Measurements from ENCODE around the gene TBX18.
A peak's percentile ranks its signal among the peaks of the same experiment; 100 is the strongest.

Gene TBX18

DNA sequence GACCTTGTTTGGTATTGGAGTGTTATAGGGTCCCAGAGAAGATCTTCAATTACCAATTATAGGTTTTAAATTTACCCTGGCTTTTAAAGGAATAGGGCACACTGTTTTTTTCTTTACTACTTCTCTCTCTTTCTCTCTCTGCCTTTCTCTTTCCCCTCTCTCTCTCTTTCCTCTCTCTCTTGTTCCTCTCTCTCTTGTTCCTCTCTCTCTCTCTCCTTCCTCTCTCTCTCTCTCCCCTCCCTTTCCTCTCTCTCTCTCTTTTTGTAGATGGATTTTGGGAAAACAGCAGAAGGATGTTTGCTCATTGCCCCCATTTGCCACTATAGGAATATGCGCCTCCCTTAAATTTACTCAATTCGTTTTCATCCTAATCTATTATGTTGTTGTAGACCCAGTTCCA lies 45.2 kb downstream of the TBX18 start:
- no peak for DNase-seq
- H3K36me3 ChIP-seq (ENCODE audit: control insufficient read depth in 1 of 2, insufficient read depth in 2 of 2, low read depth in 1 of 2, low read length in 2 of 2): no peaks in the 10 kb centered on the region
- no CpG with 5 or more reads among the region's 2 CpGs for WGBS

DNA sequence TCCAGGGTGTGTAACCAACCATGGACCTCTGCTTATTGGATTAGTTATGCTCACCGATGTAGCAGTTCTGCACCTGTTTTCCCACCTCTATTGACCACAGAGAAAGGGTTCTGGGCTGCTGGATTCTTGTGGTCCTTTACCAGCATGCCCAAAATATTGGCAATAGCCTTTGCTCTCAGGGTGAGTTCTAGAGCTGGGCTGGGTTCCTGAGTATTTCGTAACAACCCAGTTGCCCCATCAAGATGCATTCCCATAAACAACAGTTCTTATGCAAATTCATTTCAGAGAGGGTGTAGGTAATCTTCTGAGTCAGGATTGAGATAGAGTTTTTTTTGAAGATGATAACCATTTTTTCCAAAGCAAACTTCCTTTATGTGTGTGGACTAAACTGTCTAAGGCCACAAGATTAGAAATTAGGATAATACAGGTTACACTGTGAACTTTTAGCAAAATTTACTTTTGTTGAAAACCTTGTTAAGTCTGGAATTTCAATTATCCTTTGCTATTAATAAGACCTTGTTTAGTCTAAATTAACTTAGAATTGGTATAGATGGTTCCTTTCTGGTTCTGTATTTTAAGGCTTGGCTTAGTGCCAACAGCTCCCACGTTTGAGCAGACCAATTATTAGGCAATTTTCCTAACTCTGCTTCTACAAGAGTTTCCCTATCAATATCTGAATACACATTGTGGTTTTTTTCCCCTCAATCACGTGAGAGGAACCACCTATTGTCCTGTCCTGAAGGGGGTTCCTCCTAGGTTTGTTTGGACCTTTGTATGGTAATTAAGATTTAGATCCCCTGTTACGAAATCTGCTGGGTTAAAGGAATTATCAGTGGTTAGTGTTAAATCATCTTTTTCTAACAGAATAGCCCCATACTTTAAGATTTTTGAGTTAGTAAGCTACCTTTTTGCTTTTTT lies 46.1 kb downstream of the TBX18 start:
- H2BK120ac ChIP-seq (ENCODE audit: low read depth, low read length): no peak overlapping the region
- 86% methylated on average over 3 of the region's 5 CpGs for WGBS
- H3K4me2 ChIP-seq (ENCODE audit: low read length, poor library complexity, severe bottlenecking): no peak overlapping the region
- no peak for DNase-seq
- H3K27ac ChIP-seq (ENCODE audit: low read length, poor library complexity, severe bottlenecking): no peak overlapping the region
- no peaks in the 10 kb centered on the region for H3K27me3 ChIP-seq (ENCODE audit: control insufficient read depth in 1 of 2, insufficient read depth in 1 of 2, low read length in 2 of 2)
- no peak overlapping the region for H3K9ac ChIP-seq (ENCODE audit: low read length)
- H3K79me1 ChIP-seq (replicated peaks; ENCODE audit: low read length, poor library complexity, severe bottlenecking): no peaks in the 10 kb centered on the region
- H2BK15ac ChIP-seq (ENCODE audit: low read depth, poor library complexity, severe bottlenecking): no peak overlapping the region
- H4K91ac ChIP-seq (ENCODE audit: low read length): no peak overlapping the region
- H3K9me3 ChIP-seq (ENCODE audit: control insufficient read depth, low read length): no peaks in the 10 kb centered on the region
- H2BK5ac ChIP-seq (ENCODE audit: low read depth, low read length, poor library complexity, severe bottlenecking): no peak overlapping the region
- H3K36me3 ChIP-seq (ENCODE audit: control insufficient read depth in 1 of 2, insufficient read depth in 2 of 2, low read depth in 1 of 2, low read length in 2 of 2): no peaks in the 10 kb centered on the region
- no peak overlapping the region for H2AK5ac ChIP-seq (ENCODE audit: low read length, severe bottlenecking)
- no peak overlapping the region for H4K8ac ChIP-seq (ENCODE audit: low read length)
- H3K14ac ChIP-seq (ENCODE audit: low read length in 2 of 2): no peak overlapping the region
- no peak overlapping the region for H3K4me3 ChIP-seq (ENCODE audit: insufficient read depth in 1 of 2, low read depth in 1 of 2, low read length in 2 of 2)
- H2BK12ac ChIP-seq (ENCODE audit: low read length in 2 of 2): no peak overlapping the region
- H3K4ac ChIP-seq (ENCODE audit: low read depth in 1 of 2, low read length in 2 of 2): no peak overlapping the region
- no peak overlapping the region for H2AFZ ChIP-seq (ENCODE audit: low read depth, low read length)
- H3K4me1 ChIP-seq (ENCODE audit: control insufficient read depth, insufficient read depth, low read depth, low read length): no peaks in the 10 kb centered on the region
- H3K18ac ChIP-seq (ENCODE audit: low read depth in 1 of 2, low read length in 2 of 2): no peak overlapping the region
- no peak overlapping the region for H3K23ac ChIP-seq (ENCODE audit: low read length in 2 of 2)

More for the DNA sequence above, 45.2 kb downstream of the TBX18 start:
- H2AK5ac ChIP-seq (ENCODE audit: low read length, severe bottlenecking): no peak overlapping the region
- H3K9me3 ChIP-seq (ENCODE audit: control insufficient read depth, low read length): no peaks in the 10 kb centered on the region
- H3K79me1 ChIP-seq (replicated peaks; ENCODE audit: low read length, poor library complexity, severe bottlenecking): no peaks in the 10 kb centered on the region
- H3K4me1 ChIP-seq (ENCODE audit: control insufficient read depth, insufficient read depth, low read depth, low read length): no peaks in the 10 kb centered on the region
- no peak overlapping the region for H2BK15ac ChIP-seq (ENCODE audit: low read depth, poor library complexity, severe bottlenecking)
- no peak overlapping the region for H3K4me2 ChIP-seq (ENCODE audit: low read length, poor library complexity, severe bottlenecking)
- H3K23ac ChIP-seq (ENCODE audit: low read length in 2 of 2): no peak overlapping the region
- H4K91ac ChIP-seq (ENCODE audit: low read length): no peak overlapping the region
- no peak overlapping the region for H4K8ac ChIP-seq (ENCODE audit: low read length)
- no peaks in the 10 kb centered on the region for H3K27me3 ChIP-seq (ENCODE audit: control insufficient read depth in 1 of 2, insufficient read depth in 1 of 2, low read length in 2 of 2)
- no peak overlapping the region for H2AFZ ChIP-seq (ENCODE audit: low read depth, low read length)
- no peak overlapping the region for H3K9ac ChIP-seq (ENCODE audit: low read length)
- no peak overlapping the region for H3K14ac ChIP-seq (ENCODE audit: low read length in 2 of 2)
- H2BK5ac ChIP-seq (ENCODE audit: low read depth, low read length, poor library complexity, severe bottlenecking): no peak overlapping the region
- no peak overlapping the region for H3K18ac ChIP-seq (ENCODE audit: low read depth in 1 of 2, low read length in 2 of 2)
- H3K4me3 ChIP-seq (ENCODE audit: insufficient read depth in 1 of 2, low read depth in 1 of 2, low read length in 2 of 2): no peak overlapping the region
- no peak overlapping the region for H2BK120ac ChIP-seq (ENCODE audit: low read depth, low read length)
- H3K4ac ChIP-seq (ENCODE audit: low read depth in 1 of 2, low read length in 2 of 2): no peak overlapping the region
- no peak overlapping the region for H3K27ac ChIP-seq (ENCODE audit: low read length, poor library complexity, severe bottlenecking)
- H2BK12ac ChIP-seq (ENCODE audit: low read length in 2 of 2): no peak overlapping the region

DNA sequence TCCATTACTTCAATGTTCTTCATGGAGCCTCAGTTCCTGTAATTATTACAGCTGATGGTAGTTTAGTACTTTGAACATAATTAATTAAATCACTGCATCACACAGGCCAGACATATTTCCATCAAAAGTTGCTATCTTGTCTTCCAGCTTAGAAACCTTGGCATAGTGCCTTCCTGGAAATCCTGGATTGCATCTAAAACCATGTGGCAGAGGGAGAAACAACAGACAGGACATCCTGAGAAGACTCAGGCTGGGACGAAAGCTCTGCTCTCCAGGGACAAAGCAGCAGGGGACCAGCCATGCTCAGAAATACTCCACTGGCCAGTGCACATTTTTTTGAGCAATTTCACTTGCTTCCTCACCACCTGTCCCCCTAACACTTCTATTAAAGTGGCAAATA lies 55.3 kb downstream of the TBX18 start:
- Histone ChIP-seq H2BK5ac (ENCODE audit: low read depth, low read length, poor library complexity, severe bottlenecking) (no peak overlapping the region), H3K4me3 (ENCODE audit: insufficient read depth in 1 of 2, low read depth in 1 of 2, low read length in 2 of 2) (no peak overlapping the region), H3K27ac (ENCODE audit: low read length, poor library complexity, severe bottlenecking) (no peak overlapping the region), H3K4me2 (ENCODE audit: low read length, poor library complexity, severe bottlenecking) (no peak overlapping the region), H3K4ac (ENCODE audit: low read depth in 1 of 2, low read length in 2 of 2) (no peak overlapping the region), H2BK15ac (ENCODE audit: low read depth, poor library complexity, severe bottlenecking) (no peak overlapping the region), H3K27me3 (ENCODE audit: control insufficient read depth in 1 of 2, insufficient read depth in 1 of 2, low read length in 2 of 2) (no peaks in the 10 kb centered on the region), H2AFZ (ENCODE audit: low read depth, low read length) (no peak overlapping the region), H3K23ac (ENCODE audit: low read length in 2 of 2) (no peak overlapping the region), H3K9me3 (ENCODE audit: control insufficient read depth, low read length) (no peaks in the 10 kb centered on the region), H4K8ac (ENCODE audit: low read length) (no peak overlapping the region), H3K36me3 (ENCODE audit: control insufficient read depth in 1 of 2, insufficient read depth in 2 of 2, low read depth in 1 of 2, low read length in 2 of 2) (peaks cover 0 to 5% of the 10 kb centered on the region in 2 experiments), H3K14ac (ENCODE audit: low read length in 2 of 2) (no peak overlapping the region), H2BK120ac (ENCODE audit: low read depth, low read length) (no peak overlapping the region), H3K18ac (ENCODE audit: low read depth in 1 of 2, low read length in 2 of 2) (no peak overlapping the region), H4K91ac (ENCODE audit: low read length) (no peak overlapping the region), H2BK12ac (ENCODE audit: low read length in 2 of 2) (no peak overlapping the region), H2AK5ac (ENCODE audit: low read length, severe bottlenecking) (no peak overlapping the region), H3K4me1 (ENCODE audit: control insufficient read depth, insufficient read depth, low read depth, low read length) (no peaks in the 10 kb centered on the region), H3K9ac (ENCODE audit: low read length) (no peak overlapping the region), H3K79me1 (replicated peaks; ENCODE audit: low read length, poor library complexity, severe bottlenecking) (no peaks in the 10 kb centered on the region)
- DNase-seq: no peak
- 100% methylated on average over 1 of the region's 1 CpG for WGBS

DNA sequence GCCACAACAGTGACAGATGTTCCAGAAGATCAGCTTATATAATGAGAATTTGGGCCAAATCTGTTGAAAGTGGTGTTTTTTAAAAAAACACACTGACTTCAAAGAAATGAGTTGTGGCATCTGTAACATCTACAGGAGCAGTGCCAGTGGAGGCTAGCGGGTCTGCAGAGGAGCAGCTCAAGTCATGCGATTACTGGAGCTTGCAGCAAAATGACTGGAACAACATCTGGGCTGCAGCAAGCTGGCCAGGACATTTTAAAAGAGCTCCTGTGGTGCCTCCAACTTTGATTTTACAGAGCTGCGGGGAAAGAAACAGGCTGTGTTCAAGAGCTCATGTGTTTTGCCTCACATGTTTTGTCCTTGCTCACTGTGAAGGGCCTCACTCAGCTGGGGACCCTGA lies 57.2 kb downstream of the TBX18 start:
- Histone ChIP-seq H2AK5ac (ENCODE audit: low read length, severe bottlenecking) (no peak overlapping the region), H2BK5ac (ENCODE audit: low read depth, low read length, poor library complexity, severe bottlenecking) (no peak overlapping the region), H2AFZ (ENCODE audit: low read depth, low read length) (no peak overlapping the region), H3K4me3 (ENCODE audit: insufficient read depth in 1 of 2, low read depth in 1 of 2, low read length in 2 of 2) (no peak overlapping the region), H3K27ac (ENCODE audit: low read length, poor library complexity, severe bottlenecking) (no peak overlapping the region), H3K27me3 (ENCODE audit: control insufficient read depth in 1 of 2, insufficient read depth in 1 of 2, low read length in 2 of 2) (no peaks in the 10 kb centered on the region), H4K91ac (ENCODE audit: low read length) (no peak overlapping the region), H3K23ac (ENCODE audit: low read length in 2 of 2) (no peak overlapping the region), H4K8ac (ENCODE audit: low read length) (peak overlapping the region; percentile 23), H3K36me3 (ENCODE audit: control insufficient read depth in 1 of 2, insufficient read depth in 2 of 2, low read depth in 1 of 2, low read length in 2 of 2) (peaks cover 0 to 5% of the 10 kb centered on the region in 2 experiments), H2BK12ac (ENCODE audit: low read length in 2 of 2) (no peak overlapping the region), H3K18ac (ENCODE audit: low read depth in 1 of 2, low read length in 2 of 2) (no peak overlapping the region), H3K14ac (ENCODE audit: low read length in 2 of 2) (no peak overlapping the region), H3K4me1 (ENCODE audit: control insufficient read depth, insufficient read depth, low read depth, low read length) (no peaks in the 10 kb centered on the region), H3K4ac (ENCODE audit: low read depth in 1 of 2, low read length in 2 of 2) (no peak overlapping the region), H2BK15ac (ENCODE audit: low read depth, poor library complexity, severe bottlenecking) (no peak overlapping the region), H3K9me3 (ENCODE audit: control insufficient read depth, low read length) (no peaks in the 10 kb centered on the region), H3K4me2 (ENCODE audit: low read length, poor library complexity, severe bottlenecking) (no peak overlapping the region), H2BK120ac (ENCODE audit: low read depth, low read length) (no peak overlapping the region), H3K79me1 (replicated peaks; ENCODE audit: low read length, poor library complexity, severe bottlenecking) (no peaks in the 10 kb centered on the region), H3K9ac (ENCODE audit: low read length) (no peak overlapping the region)
- 91% methylated on average over 3 of the region's 3 CpGs for WGBS
- DNase-seq: no peak
